ENCODE measurements around the gene C1QTNF12.

Gene C1QTNF12

DNA sequence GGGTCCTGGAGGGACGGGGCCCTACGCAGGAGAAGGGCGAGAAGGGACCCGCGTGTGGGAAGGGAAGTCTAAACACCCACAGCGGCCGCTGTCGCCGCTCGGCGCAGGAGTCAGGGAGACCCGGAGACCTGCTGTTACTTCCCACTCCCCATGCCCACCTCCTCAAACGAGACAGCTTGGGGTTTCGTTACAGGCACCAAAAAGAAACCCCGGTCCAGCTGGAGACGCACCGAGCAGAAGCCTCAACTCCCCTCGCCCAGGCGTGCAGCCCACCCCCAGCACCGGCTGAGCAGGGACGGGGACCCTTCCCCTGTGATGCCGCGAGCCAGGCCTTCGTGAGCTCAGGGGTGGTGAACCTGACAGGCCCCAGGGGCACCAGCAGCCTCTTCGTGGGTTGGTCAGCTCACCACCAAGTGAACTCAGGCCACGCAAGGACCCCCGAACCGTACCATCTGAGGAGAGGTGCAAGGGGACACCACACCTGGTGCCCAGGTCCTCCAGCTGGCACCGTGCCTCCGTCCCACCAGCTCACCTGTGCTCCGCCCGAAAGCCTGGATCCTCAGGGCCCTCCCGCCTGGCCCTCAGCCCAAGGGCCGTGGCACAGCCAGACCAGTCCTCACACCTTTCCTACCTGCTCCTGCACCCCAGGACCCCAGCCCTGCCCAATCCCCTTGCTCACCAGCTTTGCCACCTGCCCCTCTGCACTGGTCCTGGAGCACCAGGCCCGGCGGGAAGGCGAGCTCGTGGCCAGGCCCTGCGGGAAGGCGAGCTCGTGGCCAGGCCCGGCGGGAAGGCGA is 19.8 kb downstream of the C1QTNF12 start:
- no peak for DNase-seq

- no peak for DNase-seq
These were observed 20.6 kb downstream of the C1QTNF12 start for GRCh38 chr1:1225913-1226312.

DNA sequence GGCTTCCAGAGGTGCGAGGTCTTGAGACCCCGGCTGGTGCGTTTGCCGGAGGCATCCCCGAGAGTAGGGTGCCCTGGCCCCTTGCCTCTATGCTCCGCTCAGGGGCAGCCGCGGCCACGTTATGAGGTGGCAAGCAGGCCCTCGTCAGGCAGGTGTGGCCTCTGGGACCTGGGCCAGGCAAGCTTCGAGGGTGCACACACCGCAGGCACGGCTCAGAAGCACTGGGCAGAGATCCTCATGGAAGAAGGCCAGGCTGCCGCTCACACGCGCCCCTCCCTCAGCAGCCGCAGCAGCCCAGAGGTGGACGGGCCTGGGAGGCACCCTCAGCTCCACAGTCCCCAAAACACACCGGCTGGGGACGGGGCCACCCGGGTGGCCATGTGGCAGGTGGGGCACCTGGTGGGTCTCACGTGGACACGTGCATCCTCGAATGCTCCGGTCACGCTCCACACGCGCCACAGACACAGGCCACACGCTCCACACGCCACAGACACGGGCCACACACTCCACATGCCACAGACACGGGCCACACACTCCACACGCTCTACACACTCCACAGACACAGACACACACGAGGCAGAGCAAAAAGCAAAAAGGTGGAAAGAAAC is 21.2 kb downstream of the C1QTNF12 start:
- no peak for DNase-seq

- DNase-seq = no peak
These were observed 22.6 kb downstream of the C1QTNF12 start for GRCh38 chr1:1223891-1224290.

- no peak for DNase-seq
These were observed 23.2 kb downstream of the C1QTNF12 start for GRCh38 chr1:1223321-1223720.

- no peak for DNase-seq
These were observed 23.8 kb downstream of the C1QTNF12 start for GRCh38 chr1:1222575-1223225.

DNA sequence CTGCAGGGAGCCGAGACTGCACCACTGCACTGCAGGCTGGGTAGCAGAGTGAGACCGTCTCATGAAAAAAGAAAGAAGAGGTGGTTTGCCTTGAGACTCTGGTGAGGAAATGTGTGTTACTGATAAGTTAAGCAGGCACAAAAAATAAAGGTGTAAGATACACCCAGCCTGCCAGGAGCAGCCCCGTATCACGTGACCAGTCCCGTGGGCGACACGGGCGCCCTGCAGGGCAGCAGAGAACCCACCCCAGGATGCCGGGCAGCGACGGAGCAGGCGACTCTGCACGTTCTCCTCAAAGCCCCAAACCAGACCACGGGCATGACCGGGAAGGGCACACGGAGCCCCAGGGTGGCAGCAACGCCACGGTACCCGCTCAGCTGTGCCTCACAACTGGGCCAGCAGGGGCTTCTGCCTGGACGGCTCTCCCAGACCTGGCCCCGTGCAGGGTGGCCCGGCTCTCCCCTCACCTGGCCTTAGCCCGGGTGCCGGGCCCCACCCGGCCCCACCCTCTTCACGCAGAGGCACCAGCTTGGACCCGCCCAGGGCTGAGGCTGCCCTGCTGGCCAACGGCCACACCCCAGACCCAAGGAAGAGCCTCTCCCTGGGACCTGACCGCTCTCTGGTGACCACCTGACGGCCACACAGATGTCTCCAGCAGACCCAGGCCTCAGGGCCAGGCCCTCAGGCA is 24.5 kb downstream of the C1QTNF12 start:
- no peak for DNase-seq

DNA sequence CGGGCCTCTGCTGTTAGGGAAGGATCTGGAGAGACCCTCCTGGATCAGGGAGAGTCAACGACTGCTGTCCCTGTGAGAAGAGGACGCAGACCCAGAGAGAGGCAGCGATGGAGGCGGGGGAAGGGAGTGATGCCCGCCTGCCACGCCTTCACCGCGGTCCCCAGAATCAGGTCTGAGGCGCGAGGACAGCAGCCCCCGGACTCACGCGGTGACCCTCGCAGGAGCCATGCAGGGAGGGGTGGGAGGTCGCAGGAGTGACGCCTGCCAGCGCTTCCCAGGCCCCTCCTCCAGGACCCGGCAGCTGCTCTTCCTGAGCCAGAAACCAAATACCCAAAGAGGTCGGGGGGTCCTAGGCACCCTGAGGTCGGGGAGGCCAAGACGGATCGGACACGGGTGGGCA is 26.3 kb downstream of the C1QTNF12 start:
- no peak for DNase-seq

DNA sequence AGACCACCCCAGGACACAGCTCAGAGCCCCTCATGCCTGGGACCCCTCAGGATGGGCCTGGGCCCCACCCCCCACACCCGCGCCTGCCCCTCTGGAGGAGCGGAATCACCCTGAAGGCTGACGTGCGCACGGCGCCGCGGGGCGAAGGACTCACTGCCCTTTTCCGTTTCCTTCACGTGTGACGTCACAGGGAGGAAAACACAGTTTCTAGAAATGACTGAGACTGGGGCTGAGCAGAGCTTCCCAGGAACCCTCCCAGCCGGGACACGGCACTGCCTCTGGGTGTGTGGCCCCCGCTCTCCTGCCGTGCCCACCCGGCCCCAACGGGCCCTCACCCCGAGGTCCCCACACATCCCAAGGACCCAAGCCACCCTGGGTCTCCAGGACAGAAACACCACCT is 27.2 kb downstream of the C1QTNF12 start:
- no peak for DNase-seq

DNA sequence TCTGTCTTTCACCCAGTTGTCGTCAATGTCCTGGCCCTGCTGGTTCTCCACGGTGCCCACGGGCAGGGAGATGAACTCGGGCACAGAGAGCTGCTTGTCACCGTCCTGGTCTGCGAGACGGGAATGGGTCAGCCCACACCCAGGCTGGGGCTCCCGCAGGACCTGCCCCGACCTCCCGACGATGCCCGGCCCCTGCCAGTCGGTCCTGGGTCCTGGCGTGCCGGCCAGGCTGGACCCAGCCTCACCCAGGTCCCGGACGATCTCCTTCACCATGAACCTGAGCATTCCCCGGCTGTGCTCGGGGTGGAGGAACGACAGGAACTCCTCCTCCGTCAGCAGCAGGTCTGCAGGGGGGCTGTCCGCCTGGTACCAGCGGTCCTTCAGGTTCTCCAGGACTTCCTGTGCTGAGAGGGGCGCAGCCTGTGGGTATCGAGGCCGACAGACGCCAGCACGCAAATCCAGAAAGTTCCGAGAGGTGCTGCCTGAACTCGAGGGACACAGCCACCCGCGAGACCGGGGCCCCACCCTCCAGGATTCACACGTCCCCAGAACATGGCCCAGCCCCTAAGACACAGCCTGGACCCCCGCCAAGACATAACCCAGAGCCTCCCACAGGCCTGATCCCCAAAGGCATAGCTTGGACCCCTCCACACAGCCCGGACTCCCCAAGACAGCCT is 27.9 kb downstream of the C1QTNF12 start:
- no peak for DNase-seq

GRCh38 chr1:1217621-1218523 is 28.6 kb downstream of the C1QTNF12 start:
- DNase-seq = no peak

DNA sequence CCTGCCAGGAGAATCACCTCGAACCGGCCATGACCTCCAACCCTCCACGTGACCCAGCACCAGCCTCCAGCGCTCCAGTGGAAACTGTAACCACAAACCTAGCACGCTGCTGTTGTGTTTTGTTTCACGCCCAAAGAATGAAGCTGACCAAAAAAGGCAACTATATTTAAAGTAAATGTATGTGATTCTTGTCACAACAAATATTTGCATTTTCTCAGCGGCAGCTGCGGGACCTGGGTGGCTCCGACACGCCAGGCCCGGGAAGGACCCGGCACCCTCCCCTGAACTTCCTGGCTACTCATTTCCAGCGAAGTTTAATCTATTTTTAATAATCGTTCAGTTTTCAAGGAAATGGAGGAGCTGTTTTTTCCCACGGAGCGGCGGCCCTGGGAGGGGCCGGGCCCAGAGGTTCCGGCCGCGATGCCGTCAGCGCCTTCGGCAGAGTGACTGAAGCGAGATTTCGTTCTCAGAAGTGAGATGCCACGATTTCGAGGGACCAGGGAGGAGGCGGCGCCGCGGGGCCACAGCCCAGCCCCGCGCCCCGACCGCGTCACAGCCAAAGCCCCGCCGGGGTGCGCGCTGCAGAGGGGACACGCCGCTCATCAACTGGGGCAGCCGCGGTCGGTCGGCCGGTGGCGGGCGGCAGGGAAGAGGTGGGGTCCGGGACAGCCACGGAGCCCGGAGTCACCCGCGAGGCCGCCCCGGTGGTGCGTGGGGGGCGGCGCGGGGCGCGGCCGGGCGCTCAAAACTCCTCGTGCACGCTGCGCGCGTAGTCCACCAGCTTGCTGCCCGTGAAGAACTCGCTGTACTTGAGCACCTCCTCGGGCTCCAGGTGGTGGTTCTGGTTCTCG is 29.5 kb downstream of the C1QTNF12 start:
- DNase-seq = no peak

- DNase-seq = no peak
These were observed 30.5 kb downstream of the C1QTNF12 start for GRCh38 chr1:1215881-1216605.

DNA sequence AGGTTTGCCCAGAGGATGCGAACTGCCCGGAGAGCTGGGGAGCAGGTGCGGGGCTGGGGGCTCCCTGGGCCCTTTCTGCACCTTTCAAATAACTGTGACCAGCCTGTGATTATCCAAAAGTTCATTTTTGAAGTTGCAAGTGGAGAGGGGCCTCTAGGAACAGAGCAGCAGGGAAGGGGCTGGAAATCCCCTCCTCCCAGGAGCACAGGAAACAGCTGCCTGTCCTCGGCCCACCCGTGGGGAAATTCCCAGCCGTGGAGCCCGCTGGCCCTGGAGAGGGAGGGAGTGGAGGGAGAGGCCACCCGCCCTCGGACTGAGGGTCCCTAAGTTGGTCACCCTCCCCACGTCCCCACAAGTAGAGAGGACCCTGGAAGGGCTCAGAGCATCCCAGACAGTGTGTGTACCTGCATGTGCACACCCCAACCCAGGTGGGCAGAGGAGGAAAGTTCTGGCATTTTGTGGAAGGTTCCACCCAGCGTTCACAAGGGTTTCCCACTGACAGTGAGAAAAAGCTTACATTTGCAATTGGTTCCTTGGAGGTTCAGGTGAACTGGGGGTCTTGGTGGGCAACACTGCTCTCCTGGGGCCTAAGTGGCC is 31.3 kb downstream of the C1QTNF12 start:
- no peak for DNase-seq

GRCh38 chr1:1213345-1214265 is 32.9 kb downstream of the C1QTNF12 start, which contains the start of gene TNFRSF4:
Gene TNFRSF4, minus strand, starts transcription at chr1:1214153. Its CDS starts 26 bp downstream, at chr1:1214127.
- DNase-seq = peak; percentile 46

GRCh38 chr1:1212780-1213344 is 33.7 kb downstream of the C1QTNF12 start:
- peak; percentile 58 for DNase-seq

GRCh38 chr1:1211541-1212441 is 34.7 kb downstream of the C1QTNF12 start:
- DNase-seq = peak; percentile 36
